K562 (cell line): Measurements from ENCODE around the gene HTR4.

Source experiments
- CTCF ChIP-seq, 3 experiments: IDR thresholded peaks in 2 of 3; conservative IDR thresholded peaks in 1 of 3; 2 replicates each; pipeline ENCODE4 v1.5.1; 2011 to 2012; ENCODE audit warnings: low read length in 3 of 3, mild to moderate bottlenecking in 3 of 3, control low read depth in 2 of 3, improper control_type of control experiment in 1 of 3, inconsistent platforms in 1 of 3, low read depth in 1 of 3, mixed read lengths in 1 of 3, moderate library complexity in 1 of 3; ENCODE audit not compliant: insufficient read depth in 2 of 3
- EP300 ChIP-seq: IDR thresholded peaks from 2 replicates; pipeline ENCODE4 v1.6.1; 2012; ENCODE audit warnings: low read length, improper control_type of control experiment
- GABPA ChIP-seq: fragments of 200-800 bp; sonication (Bioruptor generic); conservative IDR thresholded peaks from 2 replicates; pipeline ENCODE4 v1.6.1; 2016; ENCODE audit warnings: low read depth, missing genetic modification characterization, missing compliant biosample characterization
- IRF1 ChIP-seq: sonication (generic); formaldehyde crosslinking; IDR thresholded peaks from 2 replicates; pipeline ENCODE4 v1.8.0; 2022; ENCODE audit warnings: missing genetic modification reagents, mild to moderate bottlenecking, borderline replicate concordance
- MAFG ChIP-seq: fragments of 450-650 bp; conservative IDR thresholded peaks from 2 replicates; pipeline ENCODE4 v1.6.1; 2016; ENCODE audit warnings: missing genetic modification characterization, missing compliant biosample characterization
- MAFK ChIP-seq: IDR thresholded peaks from 2 replicates; pipeline ENCODE4 v1.6.1; 2011; ENCODE audit warnings: low read length, improper control_type of control experiment
- NUFIP1 ChIP-seq: fragments of 450-650 bp; IDR thresholded peaks from 2 replicates; pipeline ENCODE4 v1.6.1; 2018; ENCODE audit not compliant: partially characterized antibody
- TEAD1 ChIP-seq, 2 experiments: fragments of 450-650 bp in 1 of 2; sonication (generic) in 1 of 2; formaldehyde crosslinking; IDR thresholded peaks; 2 replicates each; pipeline versions ENCODE4 v1.4.0 to v1.8.0; 2020 to 2022; ENCODE audit warnings: mild to moderate bottlenecking in 2 of 2, missing genetic modification reagents in 1 of 2
- ZBTB8A ChIP-seq: fragments of 450-650 bp; IDR thresholded peaks from 2 replicates; pipeline ENCODE4 v1.6.1; 2018; ENCODE audit warnings: mild to moderate bottlenecking, moderate library complexity; ENCODE audit not compliant: partially characterized antibody
- ZNF239 ChIP-seq: fragments of 250-450 bp; sonication (Bioruptor Pico); IDR thresholded peaks from 2 replicates; pipeline ENCODE4 v1.4.0; 2020; ENCODE audit warnings: mild to moderate bottlenecking
- ZNF764 ChIP-seq: fragments of 250-450 bp; sonication (Bioruptor Pico); IDR thresholded peaks from 2 replicates; pipeline ENCODE4 v1.4.0; 2020; ENCODE audit warnings: low read depth, mild to moderate bottlenecking, moderate library complexity
- ZNF766 ChIP-seq: fragments of 200-800 bp; sonication (Bioruptor generic); conservative IDR thresholded peaks from 2 replicates; pipeline ENCODE4 v1.6.1; 2016; ENCODE audit warnings: missing genetic modification characterization, missing compliant biosample characterization

GRCh38 chr5:148684528-148684927, 30.2 kb upstream of the HTR4 start:
- no peak for TF ChIP-seq CTCF (IDR thresholded peaks at IDR 0.05 in 2 of 3, conservative IDR thresholded peaks at IDR 0.05 in 1 of 3; ENCODE audit: insufficient read depth in 2 of 3, low read depth in 1 of 3, low read length in 3 of 3)
- TF ChIP-seq TEAD1 (CRISPR knock-in tag; IDR thresholded peaks at IDR 0.05), result no peak
- no peak for TF ChIP-seq GABPA (tag)
- TF ChIP-seq MAFG (tag), result no peak
- no peak for TF ChIP-seq EP300
- TF ChIP-seq MAFK, result no peak
- TF ChIP-seq IRF1 (CRISPR knock-in tag), result no peak
- no peak for TF ChIP-seq ZNF239 (CRISPR knock-in tag)
- no peak for TF ChIP-seq ZBTB8A
- no peak for TF ChIP-seq ZNF764 (CRISPR knock-in tag)
- no peak for TF ChIP-seq NUFIP1
- no peak for TF ChIP-seq ZNF766 (CRISPR knock-in tag)
